HG03460 (cell line): ENCODE data around the gene SOS1.
"Not testable (repeated sequence)": the region's sequence is repeated elsewhere in the genome, so short reads cannot be mapped to it uniquely, and the experiment has no call there.

Experiments
- ATAC-seq: cut with Tn5 transposase; IDR thresholded peaks from one replicate; pipeline ENCODE4 v1.9.1; 2021; ENCODE audit not compliant: unreplicated experiment

Gene SOS1

GRCh38 chr2:39120771-39121522, at the start of gene SOS1:
SOS1 (minus strand) TSS chr2:39121051; CDS start chr2:39120422, 629 bp downstream.
- ATAC-seq, result peak; percentile 50

DNA sequence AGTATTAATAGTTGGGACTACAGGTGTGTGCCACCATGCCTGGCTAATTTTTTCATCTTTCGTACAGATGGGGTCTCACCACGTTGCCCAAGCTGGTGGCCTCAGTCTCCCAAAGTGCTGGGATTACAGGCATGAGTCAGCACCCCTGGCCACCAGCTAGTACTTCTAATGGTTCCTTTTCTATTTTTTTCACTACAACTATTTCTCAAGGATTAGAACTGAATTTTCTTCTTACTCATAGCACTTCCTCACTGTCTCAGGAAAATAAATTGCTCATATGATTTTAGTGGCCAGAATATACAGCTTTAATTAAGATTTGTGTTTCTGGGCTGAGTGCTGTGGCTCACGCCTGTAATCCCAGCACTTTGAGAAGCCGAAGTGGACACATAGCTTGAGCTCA, 43.2 kb upstream of the SOS1 start:
- ATAC-seq, result no peak

GRCh38 chr2:39160982-39161381, 40.1 kb upstream of the SOS1 start:
- no peak for ATAC-seq

GRCh38 chr2:39159283-39159682, 38.4 kb upstream of the SOS1 start:
- no peak for ATAC-seq

DNA sequence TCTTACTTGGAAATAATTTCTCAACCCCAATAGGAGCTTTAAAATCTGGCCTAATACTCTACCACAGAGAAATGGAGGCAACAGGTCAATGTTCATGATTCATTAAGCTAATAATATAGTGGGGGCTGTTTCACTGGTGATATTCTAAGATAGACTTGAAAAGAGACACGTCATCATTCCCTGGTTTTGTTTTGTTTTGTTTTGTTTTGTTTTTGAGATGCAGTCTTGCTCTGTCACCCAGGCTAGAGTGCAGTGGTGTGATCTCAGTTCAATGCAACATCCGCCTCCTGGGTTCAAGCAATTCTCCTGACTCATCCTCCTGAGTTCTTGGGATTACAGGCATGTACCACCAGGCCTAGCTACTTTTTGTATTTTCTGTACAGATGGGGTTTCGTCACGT, 37.5 kb upstream of the SOS1 start:
- no peak for ATAC-seq

- ATAC-seq, result no peak
Observed at GRCh38 chr2:39156846-39157245, 36.0 kb upstream of the SOS1 start.

DNA sequence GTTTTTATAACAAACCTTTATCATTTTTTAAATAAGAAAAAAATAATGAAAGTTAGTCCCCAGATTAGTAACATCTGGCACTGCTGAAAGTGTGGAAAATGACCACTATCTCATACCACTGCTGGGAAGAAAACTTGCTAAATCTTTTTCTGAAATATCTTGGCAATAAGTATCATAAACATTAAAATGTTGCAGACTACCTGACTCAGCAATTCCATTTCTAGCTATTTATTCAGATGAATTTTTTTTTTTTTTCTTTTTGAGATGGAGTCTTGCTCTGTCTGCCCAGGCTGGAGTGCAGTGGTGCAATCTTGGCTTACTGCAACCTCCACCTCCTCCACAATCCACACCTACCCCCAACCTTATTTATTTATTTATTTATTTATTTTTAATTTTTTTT, 35.3 kb upstream of the SOS1 start:
- ATAC-seq, result no peak

GRCh38 chr2:39155573-39155972, 34.7 kb upstream of the SOS1 start:
- not testable (repeated sequence) for ATAC-seq

DNA sequence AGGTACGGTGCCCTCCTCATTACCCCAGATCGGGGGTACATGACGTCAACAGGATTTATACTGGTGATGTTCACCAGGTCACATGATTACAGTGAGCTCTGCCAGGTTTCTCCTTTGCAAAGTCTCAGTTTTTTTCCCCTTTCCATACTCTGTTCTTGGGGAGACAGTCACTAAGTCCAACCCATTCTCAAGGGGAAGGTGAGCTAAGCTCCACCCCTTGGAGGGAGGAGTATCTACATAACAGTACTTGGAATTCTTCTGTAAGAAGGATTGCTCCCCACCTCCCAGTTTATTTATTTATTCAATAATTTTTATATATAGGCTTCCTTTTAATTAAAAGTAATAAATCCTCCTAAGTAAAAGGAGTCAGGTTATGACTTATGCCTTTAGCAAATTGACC, 34.1 kb upstream of the SOS1 start:
- no peak for ATAC-seq

- no peak for ATAC-seq
Observed at GRCh38 chr2:39153312-39153711, 32.5 kb upstream of the SOS1 start.

- ATAC-seq, result no peak
Observed at GRCh38 chr2:39152504-39152903, 31.7 kb upstream of the SOS1 start.

GRCh38 chr2:39150890-39151497, 30.1 kb upstream of the SOS1 start:
- no peak for ATAC-seq

- ATAC-seq, result no peak
Observed at GRCh38 chr2:39150102-39150562, 29.3 kb upstream of the SOS1 start.

GRCh38 chr2:39146630-39147029, 25.8 kb upstream of the SOS1 start:
- ATAC-seq, result no peak

DNA sequence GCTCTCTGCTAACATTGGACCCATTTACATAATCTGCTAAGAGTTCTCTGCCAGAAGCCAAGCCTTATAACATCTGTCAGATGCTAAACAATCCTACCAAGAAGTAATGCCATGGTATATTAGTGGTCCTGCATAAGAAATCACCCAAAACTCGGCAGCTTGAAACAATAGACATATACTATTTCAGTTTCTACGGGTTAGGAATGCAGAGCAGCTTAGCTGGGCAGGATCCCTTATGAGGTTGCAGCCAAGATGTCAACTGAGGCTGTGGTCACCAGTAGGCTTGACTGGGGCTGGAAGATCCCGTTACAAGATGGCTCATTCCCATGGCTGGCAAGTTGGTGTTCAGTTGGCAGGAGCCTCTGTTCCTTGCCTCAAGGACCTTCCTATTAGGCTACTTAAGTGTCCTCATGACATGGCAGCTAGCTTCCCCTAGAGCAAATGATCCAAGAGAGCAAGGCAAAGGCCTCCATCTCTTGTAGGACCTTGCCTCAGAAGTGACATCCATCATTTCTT, 25.1 kb upstream of the SOS1 start:
- ATAC-seq, result no peak

GRCh38 chr2:39144416-39144815, 23.6 kb upstream of the SOS1 start:
- no peak for ATAC-seq

GRCh38 chr2:39142904-39143605, 22.2 kb upstream of the SOS1 start:
- ATAC-seq, result no peak

- ATAC-seq, result no peak
Observed at GRCh38 chr2:39141334-39142271, 20.8 kb upstream of the SOS1 start.

DNA sequence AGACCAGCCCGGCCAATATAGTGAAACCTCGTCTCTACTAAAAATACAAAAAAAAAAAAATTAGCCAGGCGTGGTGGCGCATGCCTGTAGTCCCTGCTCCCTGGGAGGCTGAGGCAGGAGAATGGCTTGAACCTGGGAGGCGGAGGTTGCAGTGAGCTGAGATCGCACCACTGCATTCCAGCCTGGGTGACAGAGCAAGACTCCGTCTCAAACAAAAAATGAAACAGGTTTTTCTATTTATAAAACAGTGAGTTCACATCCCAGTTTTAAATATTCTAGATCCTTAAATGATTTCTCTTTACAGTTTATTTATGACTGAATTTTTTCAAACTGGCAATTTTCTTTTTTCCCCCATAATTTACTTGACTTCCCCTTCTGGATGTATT, 20.1 kb upstream of the SOS1 start:
- ATAC-seq, result not testable (repeated sequence)

DNA sequence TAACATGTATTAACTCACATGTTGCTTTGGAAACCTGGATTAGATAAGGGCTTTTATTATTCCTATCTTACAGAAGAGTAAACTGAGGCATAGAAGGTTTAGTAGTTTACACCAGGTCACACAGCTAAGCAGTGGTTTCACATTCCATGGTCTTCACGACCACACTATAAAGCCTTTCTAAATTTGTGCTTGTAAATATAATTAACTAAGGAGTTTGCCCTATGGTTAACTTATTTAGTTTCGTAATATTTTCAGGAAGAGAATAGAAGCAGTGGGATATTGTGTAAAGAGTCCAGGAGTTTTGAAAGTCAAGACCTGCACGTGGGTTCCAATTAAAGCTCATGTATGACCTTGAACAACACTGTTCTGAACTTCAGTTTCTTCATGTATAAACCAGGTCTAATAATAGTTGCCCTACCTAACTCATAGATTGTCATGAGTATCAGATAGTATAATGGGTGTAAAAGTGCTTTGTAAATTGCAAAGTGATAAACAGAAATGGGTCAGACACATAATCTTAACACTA, 19.5 kb upstream of the SOS1 start:
- no peak for ATAC-seq
